T follicular helper cell (primary cell): ENCODE data around the gene RPUSD3.

ENCODE experiments used
- DNase-seq: peaks from one replicate; pipeline ENCODE4 v3.0.0-alpha.2; 2020; ENCODE audit warnings: low read depth

Gene RPUSD3

GRCh38 chr3:9804996-9805395 lies 38.8 kb downstream of the RPUSD3 start:
- DNase-seq, result no peak

DNA sequence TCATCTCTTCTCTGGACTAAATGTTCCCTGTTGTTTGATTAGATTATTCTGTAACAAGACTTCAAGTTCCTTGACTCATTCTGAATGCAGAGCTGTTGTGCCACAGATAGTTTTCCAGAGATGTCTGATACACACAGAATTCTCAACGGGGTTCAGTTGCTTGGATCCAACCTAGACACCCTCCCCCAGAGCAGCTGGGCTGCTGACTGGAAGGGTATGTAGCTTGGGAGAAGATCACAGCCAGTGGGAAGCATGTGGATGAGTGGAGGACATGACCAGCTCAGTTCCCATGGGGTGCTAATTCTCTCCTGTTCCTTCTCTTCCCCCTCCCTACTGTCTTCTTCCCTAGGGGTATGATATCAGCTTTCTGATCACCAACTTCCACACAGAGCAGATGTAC lies 40.3 kb downstream of the RPUSD3 start:
- DNase-seq, result no peak

GRCh38 chr3:9800529-9800928 lies 43.3 kb downstream of the RPUSD3 start:
- no peak for DNase-seq

GRCh38 chr3:9797196-9797945 lies 46.4 kb downstream of the RPUSD3 start:
- no peak for DNase-seq

- no peak for DNase-seq
These were observed 48.6 kb downstream of the RPUSD3 start for GRCh38 chr3:9795207-9795606.

DNA sequence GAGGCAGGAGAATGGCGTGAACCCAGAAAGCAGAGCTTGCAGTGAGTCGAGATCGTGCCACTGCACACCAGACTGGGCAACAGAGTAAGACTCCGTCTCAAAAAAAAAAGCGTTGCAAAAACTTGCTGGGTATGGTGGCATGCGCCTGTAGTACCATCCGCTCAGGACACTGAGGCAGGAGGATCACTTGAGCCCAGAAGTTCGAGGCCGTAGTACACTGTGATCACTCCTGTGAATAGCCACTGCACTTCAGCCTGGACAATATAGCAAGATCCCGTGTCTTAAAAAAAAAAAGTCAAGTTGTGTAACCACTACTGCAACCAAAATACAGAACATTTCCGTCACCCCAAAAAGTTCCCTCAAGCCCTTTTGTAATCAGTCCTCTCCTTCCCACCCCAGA lies 49.4 kb downstream of the RPUSD3 start:
- DNase-seq, result no peak

- DNase-seq, result no peak
These were observed 50.5 kb downstream of the RPUSD3 start for GRCh38 chr3:9793161-9793781.

DNA sequence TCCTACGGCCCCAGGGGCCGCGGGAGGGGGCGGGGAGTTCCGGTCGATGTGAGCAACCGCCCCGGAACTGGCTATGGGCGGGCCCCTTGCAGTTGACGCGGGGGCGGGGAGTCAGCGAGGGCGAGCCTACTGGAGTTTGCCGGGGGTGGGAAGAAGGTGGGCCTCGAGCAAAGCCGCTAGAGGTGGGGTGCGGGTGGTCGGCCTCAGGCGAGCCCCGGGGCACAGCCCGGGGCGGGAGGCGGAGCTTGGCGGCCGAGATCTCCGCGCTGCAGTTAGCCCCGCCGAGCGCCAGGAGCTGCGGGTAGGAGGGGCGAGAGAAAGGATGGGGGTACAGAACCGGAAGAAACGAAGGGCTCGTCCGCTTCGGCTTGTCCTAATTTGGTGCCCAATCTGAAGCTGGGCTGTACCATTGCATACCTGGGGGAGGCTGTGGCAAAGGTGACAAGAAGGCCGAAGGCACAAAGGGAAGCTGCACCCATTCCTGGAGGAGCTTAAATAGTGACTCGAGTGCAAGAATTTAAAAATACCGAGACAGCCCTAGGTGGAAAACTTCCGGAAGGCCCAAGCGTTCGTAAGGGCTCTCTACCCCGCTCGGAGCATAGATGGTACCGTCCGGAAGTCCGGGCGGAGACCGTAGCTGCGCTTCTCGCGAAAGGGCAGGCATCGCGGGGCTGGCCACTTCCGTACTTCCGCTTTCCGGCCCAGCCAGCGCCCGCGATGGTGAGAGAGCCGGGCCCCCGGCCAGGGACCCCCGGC lies 51.2 kb downstream of the RPUSD3 start, which contains the start of the genes ARPC4 and TADA3:
TSS of gene ARPC4 (plus strand) at position 678 of the 756 bp plus-strand sequence. CDS start at position 718, 40 bp downstream.
TSS of gene TADA3 (minus strand) at position 69 of the 756 bp plus-strand sequence. CDS start 1,007 bp downstream, outside the sequence.
- peak; percentile 84 for DNase-seq

- DNase-seq, result no peak
These were observed 51.9 kb downstream of the RPUSD3 start for GRCh38 chr3:9791790-9792404.

- no peak for DNase-seq
These were observed 52.7 kb downstream of the RPUSD3 start for GRCh38 chr3:9791127-9791526.
